Muscle of arm (tissue), 12 donors: ENCODE measurements around the gene CXorf58. TPM values are rescaled to one million over a fixed set of nuclear protein-coding genes. Genes with fewer than 3 reads are reported as not detected.

Source experiments
- DNase-seq: peaks from one replicate; pipeline ENCODE4 v3.0.0-alpha.2; 2013
- polyA plus RNA-seq, 12 donors: library from polyadenylated mRNA; unstranded; fragments of 120-200 nt; gene quantifications; one replicate each; pipeline ENCODE4 v1.2.1, GENCODE V29; 2013; ENCODE audit not compliant: insufficient read length in 12 of 12

CXorf58 gene
- polyA plus RNA-seq, 12 donors, result 0.09 to 0.15 (median 0.11) TPM; not detected in 7

- no peak for DNase-seq
Observed at GRCh38 chrX:23900220-23900797, 7.5 kb upstream of the CXorf58 start.

GRCh38 chrX:23901060-23901459, 6.7 kb upstream of the CXorf58 start:
- DNase-seq, result no peak

GRCh38 chrX:23901805-23902204, 6.0 kb upstream of the CXorf58 start:
- DNase-seq, result peak; percentile 45

GRCh38 chrX:23902419-23902818, 5.4 kb upstream of the CXorf58 start:
- peak; percentile 70 for DNase-seq

GRCh38 chrX:23904096-23904495, 3.7 kb upstream of the CXorf58 start:
- DNase-seq, result no peak

- DNase-seq, result no peak
Observed at GRCh38 chrX:23907111-23907497, 702 bp upstream of the CXorf58 start.

GRCh38 chrX:23908219-23909004, 606 bp downstream of the CXorf58 start:
- DNase-seq, result no peak

GRCh38 chrX:23911126-23911835, 3.5 kb downstream of the CXorf58 start:
- no peak for DNase-seq

- no peak for DNase-seq
Observed at GRCh38 chrX:23919148-23919547, 11.3 kb downstream of the CXorf58 start.

- DNase-seq, result no peak
Observed at GRCh38 chrX:23919706-23920320, 12.0 kb downstream of the CXorf58 start.

- no peak for DNase-seq
Observed at GRCh38 chrX:23926015-23926414, 18.2 kb downstream of the CXorf58 start.

GRCh38 chrX:23930894-23931604, 23.2 kb downstream of the CXorf58 start:
- DNase-seq, result no peak

GRCh38 chrX:23932046-23932445, 24.2 kb downstream of the CXorf58 start:
- DNase-seq, result no peak

GRCh38 chrX:23935106-23935505, 27.3 kb downstream of the CXorf58 start:
- peak; percentile 37 for DNase-seq

GRCh38 chrX:23936180-23936579, 28.4 kb downstream of the CXorf58 start:
- no peak for DNase-seq

- DNase-seq, result no peak
Observed at GRCh38 chrX:23937100-23937499, 29.3 kb downstream of the CXorf58 start.

GRCh38 chrX:23938690-23939089, 30.9 kb downstream of the CXorf58 start:
- DNase-seq, result no peak

- no peak for DNase-seq
Observed at GRCh38 chrX:23939203-23939602, 31.4 kb downstream of the CXorf58 start.

GRCh38 chrX:23944234-23944633, 36.4 kb downstream of the CXorf58 start:
- DNase-seq, result no peak

GRCh38 chrX:23945206-23945605, 37.4 kb downstream of the CXorf58 start:
- no peak for DNase-seq

- DNase-seq, result no peak
Observed at GRCh38 chrX:23952391-23952790, 44.6 kb downstream of the CXorf58 start.
